Activated CD4-positive, alpha-beta memory T cell treated with anti-CD3 and anti-CD28 coated beads for 36 hours (primary cell): ENCODE results near the gene PLEKHH1. TPM values are rescaled to one million over a fixed set of nuclear protein-coding genes. Genes with fewer than 3 reads are reported as not detected.

Experiments
- CTCF ChIA-PET: fragments of 350-600 bp; sonication (Branson Sonifier 250); formaldehyde crosslinking; loops from one replicate; lab custom pipeline; 2021; ENCODE audit warnings: antibody characterized with exemption, inconsistent platforms; lab: Charles Lee
- POLR2A ChIA-PET: fragments of 350-600 bp; sonication (Branson Sonifier 250); formaldehyde crosslinking; loops from one replicate; lab custom pipeline; 2021; ENCODE audit warnings: antibody characterized with exemption; lab: Charles Lee
- DNase-seq: peaks from one replicate; pipeline ENCODE4 v3.0.0-alpha.2; 2020
- H3K27ac Mint-ChIP-seq: one replicate; pipeline ENCODE4 v1.8.0; 2021; ENCODE audit warnings: mixed read lengths
- H3K27me3 Mint-ChIP-seq: one replicate; pipeline ENCODE4 v1.8.0; 2021; ENCODE audit warnings: mixed read lengths
- H3K36me3 Mint-ChIP-seq: one replicate; pipeline ENCODE4 v1.8.0; 2021; ENCODE audit warnings: mixed read lengths
- H3K4me1 Mint-ChIP-seq: one replicate; pipeline ENCODE4 v1.8.0; 2021; ENCODE audit warnings: low read depth, mixed read lengths
- H3K4me3 Mint-ChIP-seq: one replicate; pipeline ENCODE4 v1.8.0; 2021; ENCODE audit warnings: mild to moderate bottlenecking, mixed read lengths
- H3K9me3 Mint-ChIP-seq: one replicate; pipeline ENCODE4 v1.8.0; 2021; ENCODE audit warnings: mixed read lengths
- intact Hi-C: fragments of 100-400 bp; cut with micrococcal nuclease; formaldehyde crosslinking; loops from one replicate; pipeline ENCODE4 v1.15.1; 2023
- total RNA-seq, 2 experiments: library from RNA; stranded (reverse); gene quantifications; one replicate each; pipeline ENCODE4 v1.2.3, GENCODE V29; 2021

PLEKHH1 gene
- total RNA-seq: 1 to 10 TPM; 1.7 to 1.9 TPM

DNA sequence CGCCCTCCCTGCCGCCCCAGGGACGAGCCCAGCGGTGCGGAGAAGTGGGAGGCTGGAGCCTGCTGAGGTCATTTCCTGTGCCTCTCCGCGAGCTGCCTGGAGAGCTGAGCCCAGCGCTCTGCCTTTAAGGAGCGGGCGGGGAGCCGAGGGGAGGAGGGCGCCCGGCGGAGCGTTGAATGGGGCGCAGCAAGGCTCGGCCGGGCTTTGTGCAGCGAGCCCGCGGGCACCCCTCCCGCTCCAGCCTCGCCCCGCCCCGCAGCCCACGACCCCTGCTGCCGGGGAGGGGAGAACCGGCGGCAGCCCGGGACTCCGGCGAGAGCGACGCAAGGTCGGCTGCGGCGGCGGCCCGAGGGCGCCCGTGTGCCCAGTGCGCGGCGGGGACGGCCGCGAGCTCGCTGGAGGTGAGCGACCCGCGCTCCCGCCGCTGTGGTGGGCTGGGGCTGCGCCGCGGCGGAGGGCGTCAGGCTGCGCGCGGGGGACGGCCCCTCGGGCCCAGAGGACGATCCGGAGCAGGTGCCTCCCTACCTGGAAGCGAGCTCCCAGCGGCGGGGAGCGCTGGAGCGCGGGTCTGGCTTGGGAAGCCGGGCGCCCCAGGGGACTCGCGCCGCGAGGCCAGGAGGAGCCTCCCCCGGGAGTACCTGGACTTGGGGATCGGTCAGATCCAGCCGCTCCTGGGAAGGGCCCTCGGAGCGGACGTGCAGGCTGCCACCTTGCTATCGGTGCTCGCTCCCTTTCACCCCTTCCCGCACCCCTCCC lies at the start of gene PLEKHH1:
PLEKHH1 (plus strand) TSS at position 293 of the 756 bp plus-strand sequence. CDS start 8,578 bp downstream, outside the sequence.
- Mint-ChIP-seq H3K4me1 (peaks cover 4% of the 10 kb centered on the region), H3K4me3 (peak within 1 kb of the TSS; percentile 64), H3K27me3 (peaks cover 23% of the 10 kb centered on the region), H3K27ac (no peak within 1 kb of the TSS), H3K9me3 (no peaks in the 10 kb centered on the region), H3K36me3 (no peaks in the 10 kb centered on the region)
- ChIA-PET POLR2A (interaction anchor here (0.6 kb wide), 1 partner anchor 233 kb away, joined by 3 read pairs; no protein-coding TSS in a partner anchor), CTCF (interaction anchor here (0.6 to 1.7 kb wide), 6 partner anchors 38 to 1174 kb away, joined by 3 to 14 read pairs (median 4); partner anchors contain the start of genes ARG2 and ATP6V1D)
- DNase-seq: peak; percentile 77
- intact Hi-C loops: no loop called here

DNA sequence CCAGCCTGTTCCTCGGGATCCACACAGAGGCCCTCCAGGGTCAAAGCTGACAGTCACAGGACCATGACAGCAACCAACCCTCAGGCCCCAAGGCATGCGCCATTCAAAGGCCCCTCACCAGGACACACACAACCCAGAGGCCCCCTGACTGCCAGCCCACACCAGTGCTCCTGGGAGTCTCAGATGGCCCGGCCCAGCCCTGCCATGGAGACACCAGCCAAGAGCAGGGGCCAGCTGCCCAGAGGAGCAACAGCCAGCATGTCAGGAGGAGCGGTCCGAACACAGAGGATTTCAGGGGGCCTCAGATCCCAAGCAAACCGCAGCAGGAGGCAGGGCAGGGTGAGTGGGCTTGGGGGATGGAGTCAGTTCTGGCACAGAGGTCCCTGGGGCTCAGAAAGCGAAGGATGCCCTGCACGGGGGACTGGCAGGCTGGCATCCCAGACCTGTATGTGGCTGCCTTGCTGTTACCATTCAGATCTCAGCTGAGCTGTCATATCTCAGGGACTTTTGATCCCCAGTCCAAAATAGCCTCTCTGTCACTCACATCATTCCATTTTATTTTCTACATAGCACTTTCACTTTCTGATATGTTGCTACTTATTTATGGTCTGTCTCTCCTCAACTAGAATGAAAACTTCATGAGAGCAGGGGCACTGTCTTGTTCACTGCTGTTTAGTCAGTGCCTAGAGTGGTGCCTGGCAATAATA lies 49.4 kb upstream of the PLEKHH1 start:
- H3K27ac Mint-ChIP-seq: no peak overlapping the region
- H3K4me1 Mint-ChIP-seq: peaks cover 43% of the 10 kb centered on the region
- ChIA-PET CTCF (interaction anchor here (1.2 kb wide), 1 partner anchor 88 kb away, joined by 3 read pairs; no protein-coding TSS in a partner anchor), POLR2A (no interaction called here)
- H3K36me3 Mint-ChIP-seq: no peaks in the 10 kb centered on the region
- H3K27me3 Mint-ChIP-seq: no peaks in the 10 kb centered on the region
- no peaks in the 10 kb centered on the region for H3K9me3 Mint-ChIP-seq
- intact Hi-C loops: no loop called here
- H3K4me3 Mint-ChIP-seq: no peak overlapping the region
- DNase-seq: no peak

DNA sequence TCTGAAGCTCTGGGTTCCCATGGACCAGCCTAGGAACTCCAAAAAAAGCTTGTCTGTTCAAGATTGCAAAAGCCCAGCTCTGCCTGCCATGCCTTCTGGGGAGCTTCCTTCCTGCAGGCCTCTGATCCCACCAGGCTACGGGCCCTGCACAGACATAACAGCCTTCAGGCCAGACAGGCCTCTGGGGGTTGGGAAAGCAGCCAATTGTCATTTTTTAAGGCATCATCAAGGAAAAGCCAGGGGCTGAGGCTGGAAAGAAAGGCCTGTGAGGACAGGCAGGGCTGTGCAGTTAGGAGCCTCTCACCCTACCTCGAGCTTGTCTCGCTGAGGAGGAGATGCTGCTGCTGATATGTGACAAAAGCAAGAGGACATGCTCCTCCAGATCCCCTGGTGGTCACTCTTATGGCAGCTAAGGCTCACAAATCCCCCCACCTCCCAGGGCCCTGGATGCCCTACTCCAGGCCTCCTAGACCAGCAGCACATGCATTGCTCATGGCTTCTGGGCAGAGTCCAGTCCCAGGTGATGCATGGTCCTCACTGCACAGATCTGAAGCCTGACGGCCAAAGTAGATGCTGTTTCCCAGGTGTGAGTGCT lies 47.5 kb upstream of the PLEKHH1 start:
- POLR2A ChIA-PET: no interaction called here
- Mint-ChIP-seq H3K9me3 (no peaks in the 10 kb centered on the region), H3K27ac (no peak overlapping the region), H3K27me3 (peaks cover 1% of the 10 kb centered on the region), H3K4me3 (no peak overlapping the region), H3K4me1 (peaks cover 51% of the 10 kb centered on the region), H3K36me3 (no peaks in the 10 kb centered on the region)
- intact Hi-C loops: loop anchor here (5.0 kb wide), 1 partner anchor 123 kb away; the partner anchor contains the start of gene EIF2S1
- CTCF ChIA-PET: interaction anchor here (1.3 kb wide), 1 partner anchor 86 kb away, joined by 5 read pairs; no protein-coding TSS in a partner anchor
- DNase-seq: no peak

- intact Hi-C loops: loop anchor here (5.0 kb wide), 1 partner anchor 125 kb away; the partner anchor contains the start of gene EIF2S1
- CTCF ChIA-PET: interaction anchor here (1.0 to 2.8 kb wide), 2 partner anchors 40 to 217 kb away, joined by 3 to 14 read pairs; no protein-coding TSS in a partner anchor
- H3K27me3 Mint-ChIP-seq: peaks cover 1% of the 10 kb centered on the region
- peaks cover 47% of the 10 kb centered on the region for H3K4me1 Mint-ChIP-seq
- no peak for DNase-seq
- H3K27ac Mint-ChIP-seq: no peak overlapping the region
- H3K9me3 Mint-ChIP-seq: no peaks in the 10 kb centered on the region
- no peaks in the 10 kb centered on the region for H3K36me3 Mint-ChIP-seq
- POLR2A ChIA-PET: no interaction called here
- no peak overlapping the region for H3K4me3 Mint-ChIP-seq
Observed at GRCh38 chr14:67486890-67487289, 46.2 kb upstream of the PLEKHH1 start.

GRCh38 chr14:67487332-67487731 lies 45.8 kb upstream of the PLEKHH1 start:
- peaks cover 1% of the 10 kb centered on the region for H3K27me3 Mint-ChIP-seq
- no peak for DNase-seq
- H3K4me3 Mint-ChIP-seq: no peak overlapping the region
- H3K36me3 Mint-ChIP-seq: no peaks in the 10 kb centered on the region
- H3K9me3 Mint-ChIP-seq: no peaks in the 10 kb centered on the region
- no peak overlapping the region for H3K27ac Mint-ChIP-seq
- ChIA-PET CTCF (interaction anchor here (1.0 to 2.8 kb wide), 4 partner anchors 29 to 217 kb away, joined by 3 to 14 read pairs (median 6); no protein-coding TSS in a partner anchor), POLR2A (no interaction called here)
- peaks cover 47% of the 10 kb centered on the region for H3K4me1 Mint-ChIP-seq
- intact Hi-C loops: loop anchor here (5.0 kb wide), 1 partner anchor 125 kb away; the partner anchor contains the start of gene EIF2S1

DNA sequence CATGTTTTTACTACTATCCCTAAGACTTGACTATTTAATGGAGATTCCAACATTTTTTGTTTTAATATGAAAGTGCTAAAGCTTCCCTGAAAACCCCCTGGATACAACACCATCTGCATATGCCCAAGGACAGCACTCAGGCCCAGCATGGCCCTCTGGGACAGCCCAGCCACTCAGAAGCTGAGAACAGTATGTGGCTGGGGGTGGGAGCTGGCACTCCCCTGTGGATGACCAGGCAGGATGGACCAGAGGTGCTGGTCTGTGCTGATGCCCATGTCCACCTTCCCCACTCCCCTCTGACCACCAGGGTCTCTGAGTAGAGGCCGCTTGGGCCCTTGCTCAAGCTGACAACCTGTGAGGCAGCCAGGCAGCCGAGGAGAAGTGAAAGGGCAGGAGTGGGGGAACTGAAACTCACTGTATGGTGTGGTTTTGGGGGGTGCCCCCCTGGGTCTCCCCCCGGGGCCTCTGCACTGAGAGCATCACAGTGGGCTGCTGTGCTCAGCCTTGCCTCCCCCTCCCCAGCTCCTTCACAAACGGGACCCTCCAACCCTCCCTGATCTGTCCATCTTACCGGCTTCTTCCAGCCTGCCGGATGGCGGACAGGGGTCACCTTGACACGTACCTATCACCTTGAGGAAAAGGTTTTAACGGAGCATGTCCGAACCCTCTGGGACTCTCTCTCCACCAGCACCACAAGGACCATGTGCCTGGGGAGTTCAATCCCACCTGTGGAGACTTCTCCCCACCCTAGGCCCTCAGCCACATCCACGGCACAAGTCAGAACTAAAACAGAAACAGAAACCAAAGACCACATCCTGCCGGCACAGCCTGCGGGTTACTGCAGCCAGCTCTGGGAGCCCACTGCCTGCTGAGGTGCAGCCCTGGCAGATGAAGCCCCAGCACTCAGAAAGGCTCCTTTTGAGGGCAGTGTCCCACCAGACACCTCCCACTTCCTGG lies 44.9 kb upstream of the PLEKHH1 start, which contains the start of gene TMEM229B:
TMEM229B (minus strand) TSS at position 785 of the 957 bp plus-strand sequence. CDS start 14,798 bp downstream, outside the sequence.
- Mint-ChIP-seq H3K27me3 (peaks cover 1% of the 10 kb centered on the region), H3K4me1 (peaks cover 47% of the 10 kb centered on the region), H3K9me3 (peaks cover 7% of the 10 kb centered on the region), H3K36me3 (peaks cover 6% of the 10 kb centered on the region), H3K4me3 (peak within 1 kb of the TSS; percentile 71), H3K27ac (peak within 1 kb of the TSS; percentile 80)
- ChIA-PET CTCF (interaction anchor here (0.7 to 2.8 kb wide), 5 partner anchors 28 to 129 kb away, joined by 3 to 14 read pairs (median 4); partner anchors contain the start of gene ATP6V1D), POLR2A (interaction anchor here (0.9 to 1.2 kb wide), 2 partner anchors 17 to 21 kb away, joined by 3 read pairs; no protein-coding TSS in a partner anchor)
- intact Hi-C loops: loop anchor here (1.0 to 5.0 kb wide), 2 partner anchors 27 to 126 kb away; partner anchors contain the start of gene EIF2S1
- DNase-seq: peak; percentile 88

DNA sequence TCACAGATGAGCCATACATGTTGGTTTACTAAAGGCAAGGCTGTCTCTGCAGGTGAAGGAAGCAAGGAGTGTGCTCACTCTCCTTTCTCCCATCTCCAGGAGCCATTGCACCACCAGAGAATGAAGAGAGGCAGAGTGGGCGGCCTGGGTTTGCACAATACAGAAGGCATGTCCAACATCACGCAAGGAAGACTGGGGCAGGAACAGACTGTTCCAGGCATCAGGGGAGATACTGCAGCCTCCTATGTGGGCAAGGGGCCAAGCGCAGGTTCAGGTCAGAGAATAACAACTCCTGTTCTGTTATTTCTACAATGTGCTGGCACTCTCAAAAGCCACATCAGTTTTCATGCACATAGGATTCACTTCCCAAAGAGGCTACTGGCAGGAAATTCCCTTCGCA lies 42.9 kb upstream of the PLEKHH1 start:
- intact Hi-C loops: no loop called here
- H3K27ac Mint-ChIP-seq: no peak overlapping the region
- POLR2A ChIA-PET: interaction anchor here (0.6 kb wide), 1 partner anchor 54 kb away, joined by 3 read pairs; no protein-coding TSS in a partner anchor
- peaks cover 40% of the 10 kb centered on the region for H3K4me1 Mint-ChIP-seq
- H3K4me3 Mint-ChIP-seq: no peak overlapping the region
- peaks cover 21% of the 10 kb centered on the region for H3K9me3 Mint-ChIP-seq
- peaks cover 1% of the 10 kb centered on the region for H3K27me3 Mint-ChIP-seq
- no peak for DNase-seq
- H3K36me3 Mint-ChIP-seq: peaks cover 10% of the 10 kb centered on the region
- CTCF ChIA-PET: no interaction called here

GRCh38 chr14:67491285-67491684 lies 41.8 kb upstream of the PLEKHH1 start:
- ChIA-PET CTCF (interaction anchor here (0.6 kb wide), 1 partner anchor 35 kb away, joined by 3 read pairs; no protein-coding TSS in a partner anchor), POLR2A (interaction anchor here (0.6 kb wide), 1 partner anchor 143 kb away, joined by 4 read pairs; no protein-coding TSS in a partner anchor)
- intact Hi-C loops: no loop called here
- Mint-ChIP-seq H3K27ac (no peak overlapping the region), H3K27me3 (peaks cover 1% of the 10 kb centered on the region), H3K4me1 (peaks cover 30% of the 10 kb centered on the region), H3K4me3 (no peak overlapping the region), H3K36me3 (peaks cover 10% of the 10 kb centered on the region), H3K9me3 (peaks cover 21% of the 10 kb centered on the region)
- no peak for DNase-seq

- Mint-ChIP-seq H3K27ac (no peak overlapping the region), H3K27me3 (peaks cover 1% of the 10 kb centered on the region), H3K9me3 (peaks cover 21% of the 10 kb centered on the region), H3K36me3 (peaks cover 10% of the 10 kb centered on the region), H3K4me1 (peaks cover 24% of the 10 kb centered on the region), H3K4me3 (no peak overlapping the region)
- no peak for DNase-seq
- intact Hi-C loops: no loop called here
- POLR2A ChIA-PET: interaction anchor here (0.6 kb wide), 1 partner anchor 143 kb away, joined by 4 read pairs; no protein-coding TSS in a partner anchor
- CTCF ChIA-PET: interaction anchor here (0.6 to 1.0 kb wide), 2 partner anchors 34 to 65 kb away, joined by 3 read pairs; no protein-coding TSS in a partner anchor
Observed at GRCh38 chr14:67491741-67492507, 41.2 kb upstream of the PLEKHH1 start.

GRCh38 chr14:67492538-67492937 lies 40.6 kb upstream of the PLEKHH1 start:
- CTCF ChIA-PET: interaction anchor here (1.0 kb wide), 1 partner anchor 66 kb away, joined by 3 read pairs; no protein-coding TSS in a partner anchor
- Mint-ChIP-seq H3K9me3 (peaks cover 21% of the 10 kb centered on the region), H3K27ac (no peak overlapping the region), H3K36me3 (peaks cover 10% of the 10 kb centered on the region), H3K4me3 (no peak overlapping the region), H3K4me1 (peaks cover 19% of the 10 kb centered on the region), H3K27me3 (peaks cover 1% of the 10 kb centered on the region)
- POLR2A ChIA-PET: no interaction called here
- DNase-seq: no peak
- intact Hi-C loops: no loop called here
